GM12892 (cell line): ENCODE data around the gene NUDT6.

Source experiments
- POLR2A ChIP-seq: IDR thresholded peaks from 2 replicates; pipeline ENCODE4 v1.6.1; 2011; ENCODE audit warnings: low read depth, low read length, control low read depth
- POLR2AphosphoS5 ChIP-seq: IDR thresholded peaks from 2 replicates; pipeline ENCODE4 v1.6.1; 2011; ENCODE audit warnings: low read depth, low read length, control low read depth
- TAF1 ChIP-seq: IDR thresholded peaks from 2 replicates; pipeline ENCODE4 v1.6.1; 2011; ENCODE audit warnings: low read depth, mild to moderate bottlenecking, control low read depth, low read length, borderline replicate concordance

- TF ChIP-seq TAF1 (no peak), POLR2A (no peak), POLR2AphosphoS5 (no peak)
Observed at GRCh38 chr4:122911588-122911987, 10.8 kb downstream of the NUDT6 start.
